ENCODE measurements around the gene LIPG. TPM values are rescaled to one million over a fixed set of nuclear protein-coding genes. Genes with fewer than 3 reads are reported as not detected.
"Not testable (repeated sequence)": the region's sequence is repeated elsewhere in the genome, so short reads cannot be mapped to it uniquely, and the experiment has no call there.

The LIPG gene
- total RNA-seq, 1 donor from 2014 or later = 4.2 TPM

DNA sequence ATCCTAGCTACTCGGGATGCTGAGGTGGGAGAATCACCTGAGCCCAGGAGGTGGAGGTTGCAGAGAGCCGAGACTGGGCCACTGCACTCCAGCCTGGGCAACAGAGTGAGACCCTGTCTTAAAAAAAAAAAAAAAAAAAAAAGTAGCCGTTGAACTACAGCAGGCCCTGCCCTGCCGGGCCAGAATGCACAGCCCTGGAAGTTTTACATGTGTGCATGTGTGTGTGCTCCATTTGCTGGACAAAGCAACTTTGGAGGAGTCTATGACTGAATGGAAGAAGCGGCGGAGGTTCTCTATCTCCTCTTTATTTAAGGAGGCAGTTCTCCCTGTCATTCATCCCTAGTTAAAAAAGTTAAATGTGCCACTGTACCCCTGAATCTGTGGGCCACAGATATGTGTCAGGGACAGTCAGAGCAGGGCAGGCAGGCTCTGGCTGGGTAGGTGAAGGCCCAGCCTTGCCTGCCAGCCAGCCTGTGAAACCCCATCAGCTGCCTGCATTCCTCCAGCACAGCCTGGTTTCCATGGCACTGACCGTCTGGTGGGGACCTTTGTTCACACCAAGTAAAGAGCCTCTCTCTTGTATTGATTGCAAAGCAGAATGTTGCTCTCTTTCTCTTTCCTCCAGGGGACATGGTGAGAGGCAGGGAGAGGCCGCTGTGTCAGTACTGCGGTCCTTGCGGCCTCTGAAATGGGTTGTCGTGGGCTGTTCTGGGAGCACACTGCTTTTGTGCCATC is 10.9 kb downstream of the LIPG start:
- no peak for DNase-seq (ENCODE audit: low read depth in 2 of 2)

DNA sequence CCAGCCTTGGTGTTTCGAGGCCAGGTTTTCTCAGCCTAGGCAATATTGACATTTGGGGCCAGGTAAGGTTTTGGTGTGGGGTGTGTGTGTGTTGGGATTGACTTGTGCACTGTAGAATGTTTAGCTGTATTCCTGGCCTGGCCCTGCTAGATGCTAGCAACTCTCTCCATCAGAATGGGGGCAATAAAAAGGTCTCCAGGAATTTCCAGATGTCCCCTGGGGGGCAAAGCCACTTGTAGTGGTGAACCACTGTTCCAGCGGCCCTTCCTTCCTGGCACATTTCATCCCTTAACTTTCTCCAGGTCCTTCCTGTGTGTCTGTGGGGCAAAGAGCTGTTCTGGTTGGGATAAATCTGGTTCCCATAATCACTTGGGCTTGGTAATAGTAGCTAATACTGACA is 12.0 kb downstream of the LIPG start:
- DNase-seq (ENCODE audit: low read depth in 2 of 2) = no peak

- DNase-seq (ENCODE audit: low read depth in 2 of 2) = not testable (repeated sequence)
Measured at GRCh38 chr18:49579041-49579440, 17.2 kb downstream of the LIPG start.

DNA sequence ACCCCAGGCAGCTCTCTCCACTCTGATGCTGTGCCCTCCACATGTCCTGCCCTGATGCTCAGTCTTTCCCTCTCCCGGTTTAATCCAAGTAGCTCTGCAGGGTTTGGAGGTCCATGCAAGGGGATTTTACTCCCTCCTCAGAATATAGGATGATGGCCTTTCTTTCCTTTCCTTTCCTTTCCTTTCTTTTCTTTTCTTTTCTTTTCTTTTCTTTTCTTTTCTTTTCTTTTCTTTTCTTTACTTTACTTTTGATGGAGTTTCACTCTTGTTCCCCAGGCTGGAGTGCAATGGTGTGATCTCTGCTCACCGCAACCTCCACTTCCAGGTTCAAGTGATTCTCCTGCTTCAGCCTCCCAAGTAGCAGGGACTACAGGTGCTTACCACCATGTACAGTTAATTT is 17.7 kb downstream of the LIPG start:
- DNase-seq (ENCODE audit: low read depth in 2 of 2) = not testable (repeated sequence)

DNA sequence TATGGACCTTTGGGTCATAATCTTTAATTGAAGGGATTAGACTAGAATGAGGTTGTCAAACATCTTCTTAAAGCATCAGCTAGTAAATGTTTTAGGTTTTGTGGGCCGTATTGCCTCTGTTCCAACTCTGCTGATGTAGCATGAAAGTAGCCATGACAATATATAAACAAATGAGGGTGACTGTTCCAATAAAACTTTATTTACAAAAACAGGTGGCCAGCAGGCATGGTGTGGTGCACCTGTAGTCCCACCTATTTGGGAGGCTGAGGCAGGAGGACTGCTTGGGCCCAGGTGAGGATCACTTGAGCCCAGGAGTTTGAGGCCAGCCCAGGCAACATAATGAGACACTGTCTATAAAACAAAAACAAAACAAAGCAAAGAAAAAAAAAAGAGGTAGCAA is 18.4 kb downstream of the LIPG start:
- no peak for DNase-seq (ENCODE audit: low read depth in 2 of 2)

- DNase-seq (ENCODE audit: low read depth in 2 of 2) = no peak
Measured at GRCh38 chr18:49581371-49581770, 19.5 kb downstream of the LIPG start.

DNA sequence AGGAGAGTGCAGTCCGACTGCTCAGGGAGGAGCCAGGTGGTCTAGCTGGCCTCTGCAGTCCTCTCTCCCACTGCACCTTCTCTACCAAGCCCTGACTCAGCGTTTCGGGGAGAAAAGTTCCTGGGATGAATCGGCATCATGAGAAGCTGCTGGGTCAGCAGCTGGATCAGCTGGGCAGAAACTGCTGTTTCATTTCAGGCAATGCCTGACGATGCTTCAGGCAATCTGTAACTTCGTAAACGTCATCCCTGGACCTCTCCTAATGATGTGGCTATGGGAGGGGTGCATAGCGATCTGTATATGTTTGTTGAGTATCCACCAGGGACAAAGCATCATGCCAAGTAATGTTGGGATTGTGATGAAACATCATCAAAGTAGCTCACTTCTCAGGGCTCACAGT is 20.7 kb downstream of the LIPG start:
- no peak for DNase-seq (ENCODE audit: low read depth in 2 of 2)

GRCh38 chr18:49584394-49584793 is 22.5 kb downstream of the LIPG start:
- DNase-seq (ENCODE audit: low read depth in 2 of 2) = no peak

DNA sequence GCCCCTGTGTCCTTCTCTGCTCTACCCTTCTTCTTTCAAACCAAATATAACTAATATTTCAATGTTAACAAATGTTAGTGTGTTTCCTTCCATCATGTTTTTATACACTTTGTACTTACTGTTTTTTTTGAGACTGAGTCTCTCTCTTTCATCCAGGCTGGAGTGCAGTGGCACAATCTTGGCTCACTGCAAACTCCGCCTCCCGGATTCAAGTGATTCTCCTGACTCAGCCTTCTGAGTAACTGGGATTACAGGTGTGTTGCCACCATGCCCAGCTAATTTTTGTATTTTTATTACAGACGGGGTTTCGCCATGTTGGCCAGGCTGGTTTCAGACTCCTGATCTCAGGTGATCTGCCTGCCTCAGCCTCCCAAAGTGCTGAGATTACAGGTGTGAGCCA is 23.1 kb downstream of the LIPG start:
- not testable (repeated sequence) for DNase-seq (ENCODE audit: low read depth in 2 of 2)

- no peak for DNase-seq (ENCODE audit: low read depth in 2 of 2)
Measured at GRCh38 chr18:49585781-49586663, 24.2 kb downstream of the LIPG start.

GRCh38 chr18:49588171-49588570 is 26.3 kb downstream of the LIPG start:
- DNase-seq (ENCODE audit: low read depth in 2 of 2) = no peak

DNA sequence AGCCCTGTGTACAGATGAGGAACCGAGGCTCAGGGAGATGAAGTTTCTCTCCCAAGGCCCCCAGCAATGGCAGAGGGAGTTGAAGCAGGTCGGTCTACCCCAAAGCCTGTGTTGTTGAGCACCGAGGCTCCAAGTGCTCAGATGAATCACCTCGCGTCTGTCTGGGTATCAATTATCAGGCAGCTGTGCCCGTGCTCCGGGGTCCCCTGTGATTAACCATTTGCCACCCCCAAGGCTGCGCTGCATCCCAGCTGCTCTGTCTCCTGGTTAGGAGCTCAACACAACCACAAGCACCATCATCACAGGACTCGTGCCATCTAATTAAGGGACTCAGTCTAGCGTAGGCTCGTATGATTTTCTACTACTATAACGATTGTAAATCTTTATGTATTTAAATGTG is 27.1 kb downstream of the LIPG start:
- DNase-seq (ENCODE audit: low read depth in 2 of 2) = no peak

- no peak for DNase-seq (ENCODE audit: low read depth in 2 of 2)
Measured at GRCh38 chr18:49590608-49591007, 28.8 kb downstream of the LIPG start.

DNA sequence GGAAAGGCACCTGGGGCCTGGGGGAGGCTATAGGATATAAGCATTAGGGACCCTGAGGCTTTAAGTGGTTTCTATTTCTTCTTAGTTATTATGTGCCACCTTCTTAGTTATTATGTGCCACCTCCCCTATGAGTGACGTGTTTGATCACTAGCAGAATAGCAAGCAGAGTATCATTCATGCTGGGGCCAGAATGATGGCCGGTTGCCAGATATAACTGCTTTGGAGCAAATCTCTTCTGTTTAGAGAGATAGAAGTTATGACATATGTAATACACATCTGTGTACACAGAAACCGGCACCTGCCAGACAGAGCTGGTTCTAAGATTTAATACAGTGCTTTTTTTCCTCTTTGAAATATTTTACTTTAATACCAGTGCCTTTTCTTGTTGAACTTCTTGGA is 29.4 kb downstream of the LIPG start:
- DNase-seq (ENCODE audit: low read depth in 2 of 2) = no peak

DNA sequence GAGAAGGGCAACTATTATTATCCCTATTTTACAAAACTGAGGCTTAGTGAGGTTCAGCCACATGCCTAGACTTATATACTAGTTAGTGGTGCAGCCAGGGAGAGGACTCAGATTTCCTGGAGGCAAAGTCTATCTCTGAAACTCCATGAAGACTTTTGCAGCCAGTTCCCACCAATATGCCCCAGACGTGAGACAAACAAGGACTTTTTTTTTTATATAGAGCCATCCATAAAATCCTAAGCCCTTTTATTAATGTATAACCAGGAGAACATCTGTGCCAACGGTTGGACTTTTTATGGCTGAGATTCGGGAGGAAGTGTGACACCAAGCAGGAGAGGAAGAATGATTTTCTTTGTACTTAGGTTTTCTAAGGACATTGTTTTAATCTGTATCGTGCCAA is 29.9 kb downstream of the LIPG start:
- no peak for DNase-seq (ENCODE audit: low read depth in 2 of 2)

- no peak for DNase-seq (ENCODE audit: low read depth in 2 of 2)
Measured at GRCh38 chr18:49596687-49597086, 34.8 kb downstream of the LIPG start.

GRCh38 chr18:49597157-49597931 is 35.5 kb downstream of the LIPG start:
- DNase-seq (ENCODE audit: low read depth in 2 of 2) = no peak

DNA sequence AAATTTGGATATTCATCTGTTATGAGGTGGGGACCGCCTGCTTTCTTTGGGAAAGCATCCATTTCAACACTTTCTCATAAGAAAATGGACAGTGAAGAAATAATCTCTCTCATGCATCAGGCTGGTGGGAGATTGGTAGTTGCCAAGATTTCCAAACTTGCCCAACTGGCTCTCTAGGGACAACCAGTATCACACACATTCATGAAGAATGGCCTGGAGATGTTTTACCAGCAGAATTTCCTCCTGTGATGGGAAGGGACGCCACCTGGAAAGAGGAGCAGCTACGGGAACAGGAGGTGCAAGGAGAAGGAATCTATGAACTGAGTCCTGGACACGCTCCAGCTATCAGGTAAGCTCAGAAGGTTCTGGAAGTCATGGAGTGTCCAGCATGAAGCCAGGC is 39.4 kb downstream of the LIPG start:
- no peak for DNase-seq (ENCODE audit: low read depth in 2 of 2)

- no peak for DNase-seq (ENCODE audit: low read depth in 2 of 2)
Measured at GRCh38 chr18:49608366-49609255, 46.8 kb downstream of the LIPG start.

DNA sequence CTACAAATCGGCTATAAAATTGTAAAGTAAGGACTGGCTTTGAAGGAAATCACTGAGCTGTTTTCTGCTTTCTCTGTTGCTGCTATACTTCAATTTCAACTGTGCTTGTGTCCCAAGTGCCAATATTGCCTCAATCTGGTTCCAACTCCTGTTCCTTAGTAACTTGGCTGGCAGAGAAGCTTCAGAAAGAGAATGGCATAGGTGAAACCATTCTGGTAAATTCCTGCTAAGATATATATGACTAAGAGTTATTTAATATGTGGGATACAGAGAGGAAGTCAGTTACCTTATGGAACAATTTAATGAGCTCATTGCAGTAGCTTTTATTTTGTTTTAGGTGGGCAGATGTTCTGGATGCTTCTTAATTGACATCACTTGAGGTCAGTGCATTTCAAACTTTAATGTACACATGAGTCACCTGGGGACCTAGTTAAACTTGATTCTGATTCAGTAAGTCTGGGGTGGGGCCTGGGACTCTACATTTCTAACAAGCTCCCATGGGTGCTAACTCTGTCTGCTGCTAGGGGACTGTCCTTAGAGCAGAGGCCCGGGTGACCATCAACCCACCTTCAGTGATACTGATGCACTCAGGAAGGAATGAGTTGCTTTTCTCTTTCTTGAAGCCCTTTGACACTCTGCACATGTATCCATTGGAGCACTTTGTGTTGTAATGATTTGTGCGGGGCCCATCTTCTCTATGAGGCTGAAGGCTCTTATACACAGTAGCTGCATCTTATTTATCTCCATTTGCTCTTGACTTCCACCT is 47.6 kb downstream of the LIPG start:
- DNase-seq (ENCODE audit: low read depth in 2 of 2) = no peak

Data from dermis microvascular lymphatic vessel endothelial cell (primary cell).